Measurements from ENCODE around the gene FREY1. TPM values are rescaled to one million over a fixed set of nuclear protein-coding genes. Genes with fewer than 3 reads are reported as not detected.

FREY1 gene
- total and polyA plus RNA-seq, 2 donors (not counting 3 experiments of a cell fraction or from before 2014, with no cell fraction given): 0.84 to 1.1 TPM

DNA sequence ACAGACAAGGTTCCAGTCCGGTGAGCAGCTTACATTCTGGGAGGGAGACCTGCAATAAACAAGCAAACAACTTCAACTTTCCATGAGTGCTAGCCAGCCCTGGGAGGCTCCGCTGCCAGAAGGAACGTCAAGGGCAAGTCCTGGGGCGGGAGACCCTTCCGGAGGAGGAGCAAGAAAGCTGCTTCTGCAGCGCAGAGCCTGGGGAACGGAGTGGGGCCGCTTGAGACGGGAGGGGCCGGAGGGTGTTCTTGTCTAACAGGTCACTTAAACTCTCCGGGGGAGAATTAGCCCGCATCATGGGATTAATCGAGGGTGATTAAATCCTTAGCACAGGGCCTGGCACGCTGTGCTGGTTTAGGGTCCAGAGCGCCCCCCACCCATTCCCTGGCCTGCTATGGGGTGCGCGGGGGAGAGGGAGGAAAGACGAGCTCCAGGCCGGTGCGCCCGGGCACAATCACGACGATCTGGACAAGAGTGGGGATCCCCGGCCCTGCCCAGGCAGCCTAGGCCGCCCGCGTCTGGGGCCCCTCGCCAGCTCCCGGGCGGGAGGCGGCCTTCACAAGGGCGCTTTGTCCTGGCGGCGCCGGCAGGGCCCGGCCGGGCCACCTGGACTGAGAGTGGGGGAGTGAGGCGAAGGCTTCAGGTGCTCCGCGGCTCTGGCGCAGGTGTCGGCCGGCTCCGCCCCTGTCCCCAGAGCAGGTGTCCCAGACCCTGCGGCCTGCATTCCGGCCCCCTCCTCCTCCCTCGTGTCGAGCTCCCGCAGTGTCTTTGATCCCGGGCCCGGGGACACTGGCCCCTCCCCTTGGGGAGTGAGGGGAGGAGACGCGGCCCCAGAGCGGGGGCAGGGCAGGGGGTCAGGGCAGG, 14.7 kb upstream of the FREY1 start:
- dilution Hi-C loops (cut with MboI; ENCODE audit: extremely low pct_ligation_motif_present, low sequenced_read_pairs): no loop called here

More for the DNA sequence above, 14.7 kb upstream of the FREY1 start:
- Histone ChIP-seq H3K4me1 (ENCODE audit: control insufficient read depth, extremely low read depth, insufficient read depth, low read length) (peaks cover 9% of the 10 kb centered on the region), H3K9me3 (replicated peaks; ENCODE audit: control insufficient read depth, insufficient read depth, low read length) (no peaks in the 10 kb centered on the region), H3K27ac (ENCODE audit: insufficient read depth, low read depth, low read length) (no peak overlapping the region), H3K36me3 (ENCODE audit: control insufficient read depth in 2 of 2, extremely low read depth in 1 of 2, insufficient read depth in 2 of 2, low read length in 2 of 2) (no peaks in the 10 kb centered on the region), H3K9me1 (replicated peaks; ENCODE audit: control insufficient read depth, extremely low read depth, insufficient read depth, low read length) (no peaks in the 10 kb centered on the region), H3K27me3 (ENCODE audit: control insufficient read depth in 2 of 2, insufficient read depth in 2 of 2, low read length in 2 of 2) (peaks cover 13 to 30% of the 10 kb centered on the region in 2 experiments), H2AFZ (ENCODE audit: low read depth, low read length) (no peak overlapping the region), H4K20me1 (replicated peaks; ENCODE audit: control insufficient read depth, extremely low read depth, insufficient read depth, low read length) (no peaks in the 10 kb centered on the region), H3K4me2 (ENCODE audit: insufficient read depth, low read length) (no peak overlapping the region), H3K9ac (replicated peaks; ENCODE audit: extremely low read depth, insufficient read depth, low read length) (no peak overlapping the region), H3K79me2 (ENCODE audit: control insufficient read depth, insufficient read depth, low read length) (peaks cover 7% of the 10 kb centered on the region), H3K4me3 (replicated peaks in 1 of 3; ENCODE audit: insufficient read depth in 1 of 3, low read depth in 1 of 3, low read length in 3 of 3) (no peak overlapping the region)
- intact Hi-C loops (cut with micrococcal nuclease): no loop called here
- DNase-seq (ENCODE audit: low read depth, low spot score): no peak
- ChIA-PET POLR2A (no interaction called here), CTCF (interaction anchor here (1.1 kb wide), 1 partner anchor 43 kb away, joined by 3 read pairs; no protein-coding TSS in a partner anchor)
- FAIRE-seq: no peak
- TF ChIP-seq POLR2A (IDR thresholded peaks at IDR 0.05; ENCODE audit: low read depth, low read length) (no peak), GATA2 (IDR thresholded peaks at IDR 0.05; ENCODE audit: insufficient read depth, insufficient read length, low read depth, low read length) (no peak), MYC (IDR thresholded peaks at IDR 0.05; ENCODE audit: low read depth, low read length) (no peak), POLR2AphosphoS5 (IDR thresholded peaks at IDR 0.05; ENCODE audit: insufficient read depth, low read depth, low read length) (no peak), FOS (IDR thresholded peaks at IDR 0.05; ENCODE audit: borderline replicate concordance, insufficient read depth, low read length) (no peak), JUN (IDR thresholded peaks at IDR 0.05; ENCODE audit: borderline replicate concordance, insufficient read depth, insufficient read length, low read depth) (no peak), EZH2 (IDR thresholded peaks at IDR 0.05; ENCODE audit: borderline replicate concordance, low read depth, low read length, severe bottlenecking) (no peak)
- TF ChIP-seq, protein P1, sequence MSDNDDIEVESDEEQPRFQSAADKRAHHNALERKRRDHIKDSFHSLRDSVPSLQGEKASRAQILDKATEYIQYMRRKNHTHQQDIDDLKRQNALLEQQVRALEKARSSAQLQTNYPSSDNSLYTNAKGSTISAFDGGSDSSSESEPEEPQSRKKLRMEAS (IDR thresholded peaks at IDR 0.05; ENCODE audit: insufficient read depth, insufficient read length): no peak
- TF ChIP-seq, protein P2, sequence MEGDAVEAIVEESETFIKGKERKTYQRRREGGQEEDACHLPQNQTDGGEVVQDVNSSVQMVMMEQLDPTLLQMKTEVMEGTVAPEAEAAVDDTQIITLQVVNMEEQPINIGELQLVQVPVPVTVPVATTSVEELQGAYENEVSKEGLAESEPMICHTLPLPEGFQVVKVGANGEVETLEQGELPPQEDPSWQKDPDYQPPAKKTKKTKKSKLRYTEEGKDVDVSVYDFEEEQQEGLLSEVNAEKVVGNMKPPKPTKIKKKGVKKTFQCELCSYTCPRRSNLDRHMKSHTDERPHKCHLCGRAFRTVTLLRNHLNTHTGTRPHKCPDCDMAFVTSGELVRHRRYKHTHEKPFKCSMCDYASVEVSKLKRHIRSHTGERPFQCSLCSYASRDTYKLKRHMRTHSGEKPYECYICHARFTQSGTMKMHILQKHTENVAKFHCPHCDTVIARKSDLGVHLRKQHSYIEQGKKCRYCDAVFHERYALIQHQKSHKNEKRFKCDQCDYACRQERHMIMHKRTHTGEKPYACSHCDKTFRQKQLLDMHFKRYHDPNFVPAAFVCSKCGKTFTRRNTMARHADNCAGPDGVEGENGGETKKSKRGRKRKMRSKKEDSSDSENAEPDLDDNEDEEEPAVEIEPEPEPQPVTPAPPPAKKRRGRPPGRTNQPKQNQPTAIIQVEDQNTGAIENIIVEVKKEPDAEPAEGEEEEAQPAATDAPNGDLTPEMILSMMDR (IDR thresholded peaks at IDR 0.05; ENCODE audit: extremely low read depth in 1 of 2, insufficient read depth in 1 of 2, low read depth in 1 of 2, low read length in 2 of 2): no peak
- BruUV-seq (replicated peaks): no TSS peak
